NAMALWA (cell line): ENCODE measurements around the gene BCDIN3D.

Source experiments
- DNase-seq: peaks from one replicate; pipeline ENCODE4 v3.0.0-alpha.2; 2015; ENCODE audit warnings: low spot score

The BCDIN3D gene

DNA sequence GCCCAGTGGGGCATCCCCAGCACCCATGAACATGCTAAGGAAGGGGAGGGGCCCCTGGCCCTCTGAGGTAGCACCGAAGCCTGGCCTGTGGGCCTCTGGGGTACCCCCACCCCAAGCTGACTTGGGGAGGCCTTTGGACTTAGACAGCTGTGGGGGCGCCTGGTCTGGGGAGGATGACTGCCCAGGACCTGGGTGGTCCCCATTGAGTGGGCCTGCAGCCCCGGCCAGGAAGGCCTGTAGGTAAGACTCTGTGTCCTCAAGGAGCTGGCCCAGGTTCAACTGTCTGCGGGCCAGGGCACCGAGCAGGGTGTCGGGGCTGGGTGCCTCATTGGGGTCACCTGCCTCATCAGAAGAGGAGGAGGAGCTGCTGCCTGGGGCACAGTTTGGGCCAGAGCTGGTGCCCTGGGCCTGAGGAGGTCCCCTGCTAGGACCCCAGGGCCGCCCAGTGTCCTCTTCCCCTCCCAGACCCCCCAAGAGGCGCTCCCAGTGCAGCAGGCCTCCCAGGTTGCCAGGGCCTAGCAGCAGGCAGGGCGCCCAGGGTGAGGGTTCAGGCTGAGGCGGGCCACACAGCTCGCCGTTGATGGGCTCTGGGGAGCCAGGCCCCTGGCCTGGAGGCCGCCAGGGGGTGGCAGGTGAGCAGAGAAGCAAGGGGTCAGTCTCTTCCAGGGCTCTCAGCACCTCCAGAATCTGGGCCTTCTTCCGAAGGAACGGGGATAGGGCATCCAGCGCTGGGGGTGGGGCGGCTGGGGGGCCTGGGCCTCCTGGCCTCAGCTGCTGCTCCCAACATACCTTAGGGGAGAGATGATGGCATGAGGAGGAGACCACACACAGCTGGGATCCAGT, 46.1 kb downstream of the BCDIN3D start:
- DNase-seq = no peak

DNA sequence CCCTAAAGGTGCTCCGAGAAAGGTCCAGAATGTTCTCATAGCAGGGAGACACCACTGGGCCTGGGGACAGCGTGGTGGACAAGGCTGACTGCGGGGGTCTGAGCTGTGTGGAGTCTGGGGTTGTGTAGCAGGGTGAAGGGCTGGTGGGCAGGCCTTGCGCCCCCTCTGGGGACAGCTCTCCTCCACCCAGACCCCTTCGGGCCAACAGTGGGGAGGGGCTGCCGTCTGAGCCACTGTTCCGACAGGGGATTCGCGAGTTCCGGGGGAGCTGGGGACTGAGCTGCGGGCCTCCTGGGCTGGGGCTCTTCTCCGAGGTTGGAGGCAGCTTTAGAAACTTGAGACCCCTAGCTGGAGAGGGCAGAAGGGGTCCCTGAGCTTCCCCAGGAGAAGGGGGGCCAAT, 46.8 kb downstream of the BCDIN3D start:
- no peak for DNase-seq

DNA sequence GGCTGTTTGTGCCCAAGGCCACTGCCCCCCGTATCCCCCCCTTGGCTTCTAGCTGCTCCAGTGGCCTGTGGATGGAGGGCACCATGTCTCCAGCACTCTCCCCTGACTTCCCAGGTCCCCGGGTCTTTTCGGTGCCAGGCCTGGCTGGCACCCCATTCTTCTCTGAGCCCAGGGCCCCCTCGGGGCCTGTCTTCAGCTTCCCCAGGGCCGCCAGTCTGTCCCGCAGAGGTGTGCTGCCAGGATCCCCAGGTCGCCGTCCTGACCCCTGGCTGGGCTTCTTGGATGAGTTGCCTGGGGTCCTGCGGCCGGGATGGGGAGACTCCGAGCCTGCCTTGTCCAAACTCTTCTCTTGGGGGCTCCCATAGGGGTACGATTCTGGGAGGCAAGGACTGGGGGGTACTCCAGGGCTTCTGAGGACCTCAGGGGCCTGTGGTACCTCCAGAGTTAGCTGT, 47.2 kb downstream of the BCDIN3D start:
- DNase-seq = no peak

DNA sequence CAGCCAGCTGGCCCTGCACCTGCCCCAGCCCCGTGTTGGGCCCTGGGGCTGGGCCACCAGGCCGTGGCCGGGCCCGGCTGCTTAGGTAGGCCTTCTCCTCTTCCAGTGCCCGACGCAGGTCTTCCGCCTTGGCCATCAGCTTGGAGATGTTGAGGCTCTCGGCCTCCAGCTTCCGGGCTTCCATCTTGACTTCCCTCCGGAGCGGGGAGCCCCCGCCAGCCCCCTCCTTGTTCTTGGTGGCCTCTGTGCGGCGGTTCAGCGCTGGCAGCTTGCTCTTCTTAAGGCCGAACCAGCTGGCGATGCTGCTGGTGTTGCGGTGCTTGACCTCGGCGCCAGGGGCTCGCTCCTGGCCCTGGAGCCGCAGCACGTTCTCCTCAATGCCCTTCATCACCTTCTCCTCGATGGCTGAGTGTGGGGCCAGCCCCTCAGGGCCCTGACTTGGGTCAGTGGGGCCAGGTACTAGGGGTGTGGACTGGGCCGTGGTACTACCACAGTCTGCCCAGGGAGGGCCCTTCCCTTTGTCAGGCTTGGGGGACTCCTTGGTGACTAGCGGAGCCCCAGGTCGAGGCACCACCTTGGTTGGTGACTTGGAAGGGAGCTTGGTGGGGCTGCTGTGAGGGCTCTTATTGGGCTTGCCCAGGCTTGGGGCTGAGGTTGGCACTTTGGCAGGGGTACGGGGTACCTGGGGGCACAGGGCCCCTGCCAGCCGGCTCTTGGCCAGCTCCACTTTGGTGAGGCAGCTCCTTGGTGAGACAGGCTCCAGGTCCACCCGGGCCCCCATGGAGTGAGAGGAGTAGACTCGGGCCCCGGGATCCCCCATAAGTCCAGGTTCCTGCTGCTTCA, 47.9 kb downstream of the BCDIN3D start:
- DNase-seq = no peak

DNA sequence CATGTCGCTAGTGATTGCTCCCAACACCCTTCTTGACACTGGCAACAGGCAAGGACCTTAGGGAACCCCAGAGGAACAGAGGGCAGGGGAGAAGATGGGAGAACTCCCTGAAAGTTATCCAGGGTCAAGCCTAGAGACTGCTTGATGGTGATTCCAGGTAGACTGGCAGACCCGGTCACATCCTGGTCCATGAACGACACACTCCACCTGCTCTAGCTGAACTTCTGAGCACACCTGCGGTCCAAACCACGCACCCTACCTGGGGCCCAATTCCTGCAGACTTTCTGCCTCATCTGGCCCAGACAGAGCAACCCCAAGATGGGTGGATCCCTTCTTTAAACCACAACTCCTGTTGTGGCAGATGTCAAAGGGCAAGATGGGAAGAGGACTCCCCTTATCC, 48.9 kb downstream of the BCDIN3D start:
- DNase-seq = no peak

DNA sequence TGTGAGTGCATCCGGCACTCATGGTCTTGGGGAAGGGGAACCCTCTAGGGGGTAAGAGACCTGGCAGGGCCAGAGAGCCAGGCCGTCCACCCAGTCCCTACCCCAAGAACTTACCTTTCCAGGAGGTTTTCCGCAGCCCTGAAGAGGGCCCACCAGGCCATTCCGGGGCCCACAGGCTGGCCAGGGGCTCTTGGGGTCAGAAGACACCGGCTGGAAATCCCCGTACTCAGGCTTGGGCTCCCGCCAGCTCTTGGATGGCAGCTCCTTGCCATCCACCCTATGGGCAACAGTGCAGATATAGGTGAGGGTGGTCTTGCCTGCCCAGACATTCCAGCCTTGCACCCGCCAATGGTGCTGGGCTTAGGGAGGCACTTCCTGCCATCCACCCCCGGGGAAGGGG, 49.3 kb downstream of the BCDIN3D start:
- DNase-seq = no peak

DNA sequence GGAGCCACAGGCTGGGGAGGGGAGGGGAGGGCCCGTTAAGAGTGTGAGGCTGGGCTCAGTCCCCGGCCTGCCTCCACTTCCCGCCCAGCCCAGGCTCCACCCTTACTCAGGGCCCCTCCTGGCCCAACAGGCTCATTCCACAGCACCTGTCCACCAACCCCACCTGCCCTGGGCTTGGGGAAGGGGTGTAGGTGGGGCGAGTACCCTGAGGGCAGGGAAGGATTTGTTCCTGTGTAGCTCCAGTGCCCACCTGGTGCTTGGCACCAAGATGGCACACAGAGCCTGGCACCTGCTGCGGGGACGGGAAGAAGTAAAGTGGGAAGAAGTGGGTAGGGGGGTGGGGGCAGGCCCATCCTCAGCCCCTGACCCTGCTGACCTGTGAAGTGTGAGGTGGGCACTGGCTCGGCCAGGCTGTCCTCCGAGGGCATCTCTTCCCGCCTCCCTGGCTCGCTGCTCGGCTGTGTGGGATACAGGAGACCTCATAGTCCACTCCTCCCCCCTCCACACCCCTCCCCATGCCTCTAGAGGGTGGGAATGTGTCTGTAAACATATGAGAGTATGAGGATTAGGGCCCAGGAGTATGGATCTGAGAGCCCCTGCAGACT, 49.8 kb downstream of the BCDIN3D start:
- DNase-seq = no peak

DNA sequence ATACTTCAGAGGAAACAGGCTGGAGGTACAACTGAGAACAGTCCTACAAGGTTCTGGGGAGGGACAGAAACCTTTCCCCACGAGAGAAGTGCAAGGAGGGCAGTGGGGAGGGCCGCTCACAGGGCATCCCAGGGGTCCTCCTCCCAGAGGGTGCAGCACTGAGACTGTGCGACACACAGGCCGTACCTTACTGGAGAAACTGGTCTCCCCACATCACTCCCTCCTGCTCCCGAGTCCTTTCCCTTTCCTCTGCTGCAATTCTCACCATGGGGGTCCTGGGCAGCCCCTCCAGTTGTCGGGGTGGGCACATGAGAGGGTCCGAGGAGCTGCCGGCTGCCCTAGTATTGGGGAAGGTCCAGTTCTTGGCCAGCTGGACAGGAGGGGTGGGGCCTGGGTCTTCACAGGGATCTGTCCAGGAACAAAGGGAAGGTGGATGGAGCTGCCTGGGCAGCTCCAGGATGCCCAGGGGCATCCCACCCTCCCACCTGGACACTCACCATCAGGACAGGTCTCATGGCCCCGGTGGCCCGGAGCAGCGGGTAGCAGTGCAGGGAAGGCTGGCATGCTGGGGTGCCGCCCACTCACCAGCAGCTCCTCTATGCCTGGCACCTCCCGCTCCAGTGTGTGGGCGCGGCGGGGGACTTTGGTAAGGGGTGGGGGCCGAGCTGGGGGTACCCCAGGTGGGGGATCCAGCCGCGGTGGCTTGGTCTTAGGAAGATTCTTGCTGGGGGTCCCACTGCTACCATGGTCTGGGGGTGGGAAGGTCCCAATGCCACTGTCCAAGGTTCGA, 50.5 kb downstream of the BCDIN3D start:
- DNase-seq = no peak

DNA sequence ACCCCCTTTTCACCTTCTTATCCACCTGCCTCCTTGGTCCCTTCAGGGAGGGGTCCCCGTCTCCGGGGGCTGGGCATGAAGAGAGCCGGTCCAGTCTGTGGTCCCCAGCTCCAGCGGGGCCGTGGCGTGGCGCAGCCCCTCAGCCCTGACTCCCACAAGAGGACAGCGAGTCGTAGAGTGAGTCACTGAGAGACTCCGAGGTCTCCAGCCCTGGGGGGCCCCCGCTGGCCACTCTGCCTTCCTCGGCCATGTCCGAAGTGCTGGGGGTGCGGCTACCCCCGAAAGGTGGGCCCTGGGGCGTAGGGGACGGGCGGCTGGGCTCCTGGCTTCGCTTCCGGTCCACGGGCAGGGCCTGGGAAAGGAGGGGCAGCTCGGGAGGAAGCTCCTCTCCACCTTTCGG, 51.2 kb downstream of the BCDIN3D start:
- no peak for DNase-seq

DNA sequence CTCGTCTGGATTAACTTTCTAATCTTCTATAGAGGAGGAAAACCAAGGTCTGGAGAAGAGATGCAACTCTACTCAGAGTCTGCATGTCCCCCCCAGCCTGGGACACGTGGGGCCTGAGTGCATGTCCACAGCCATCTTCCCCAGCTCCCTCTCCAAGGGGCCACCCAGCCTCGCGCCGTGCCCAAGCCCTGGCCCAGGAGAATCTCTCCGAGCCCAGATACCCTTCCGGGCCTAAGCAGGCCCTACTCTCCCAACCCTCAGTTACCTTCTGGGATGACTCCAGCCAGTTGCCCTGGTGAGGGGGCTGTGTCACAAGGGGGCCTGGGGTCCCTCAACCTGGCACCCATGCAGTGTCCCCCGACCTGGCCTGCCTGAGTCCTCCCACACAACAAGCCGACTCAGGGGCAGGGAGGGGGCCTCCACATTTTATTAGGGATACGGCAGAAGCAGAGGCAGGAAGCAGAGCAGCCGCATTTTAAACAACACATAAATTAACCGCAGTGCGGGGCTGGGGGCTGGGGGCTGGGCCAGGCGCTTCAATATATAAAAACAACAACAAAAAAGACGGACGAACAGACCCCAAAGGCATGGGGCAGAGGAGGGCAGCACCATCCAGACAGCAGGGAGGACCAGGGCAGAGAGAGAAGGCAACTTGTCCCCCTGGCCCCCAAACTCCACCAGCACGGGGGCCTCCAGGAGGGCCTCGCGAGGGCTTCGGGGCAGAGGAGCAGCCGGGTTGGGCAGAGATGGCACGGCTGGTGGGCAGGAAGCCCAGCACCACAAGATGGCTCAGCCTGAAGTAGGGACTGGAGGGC, 52.0 kb downstream of the BCDIN3D start:
- no peak for DNase-seq

DNA sequence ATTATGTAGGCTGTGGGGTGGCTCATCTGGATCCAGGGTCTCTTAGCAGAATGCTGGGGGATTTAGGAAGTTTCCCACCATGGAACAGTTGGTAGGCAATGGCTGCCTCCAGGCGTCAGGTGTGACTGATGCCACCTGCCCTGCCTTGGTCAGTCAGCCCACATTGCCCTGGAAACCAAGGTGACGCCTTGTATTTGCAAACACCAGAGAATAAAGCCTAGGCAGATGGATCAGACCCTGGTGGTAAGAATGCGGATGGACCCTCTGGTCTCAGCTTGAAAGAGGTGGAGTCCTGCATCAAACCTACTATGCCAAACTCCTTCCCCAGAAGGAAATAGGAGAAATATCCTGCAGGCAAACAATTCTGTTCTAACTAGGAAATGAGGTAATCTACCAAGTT, 52.9 kb downstream of the BCDIN3D start:
- no peak for DNase-seq

DNA sequence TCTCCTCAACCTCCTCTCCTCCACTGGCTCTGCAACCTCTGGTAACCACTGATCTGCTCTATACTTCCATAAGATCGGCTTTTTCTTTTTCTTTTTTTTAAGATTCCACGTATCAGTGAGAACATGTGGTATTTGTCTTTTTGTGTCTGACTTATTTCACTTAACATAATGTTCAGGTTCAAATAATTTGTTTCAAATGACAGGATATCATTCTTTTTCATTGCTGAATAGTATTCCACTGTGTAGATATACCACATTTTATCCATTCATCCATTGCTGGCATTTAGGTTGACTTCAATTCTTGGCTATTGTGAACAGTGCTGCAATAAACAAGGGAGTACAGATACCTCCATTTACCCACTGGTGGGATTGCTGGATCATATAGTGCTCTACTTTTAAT, 55.2 kb downstream of the BCDIN3D start:
- no peak for DNase-seq
